ENCODE measurements around the gene CACNA1C.

DNA sequence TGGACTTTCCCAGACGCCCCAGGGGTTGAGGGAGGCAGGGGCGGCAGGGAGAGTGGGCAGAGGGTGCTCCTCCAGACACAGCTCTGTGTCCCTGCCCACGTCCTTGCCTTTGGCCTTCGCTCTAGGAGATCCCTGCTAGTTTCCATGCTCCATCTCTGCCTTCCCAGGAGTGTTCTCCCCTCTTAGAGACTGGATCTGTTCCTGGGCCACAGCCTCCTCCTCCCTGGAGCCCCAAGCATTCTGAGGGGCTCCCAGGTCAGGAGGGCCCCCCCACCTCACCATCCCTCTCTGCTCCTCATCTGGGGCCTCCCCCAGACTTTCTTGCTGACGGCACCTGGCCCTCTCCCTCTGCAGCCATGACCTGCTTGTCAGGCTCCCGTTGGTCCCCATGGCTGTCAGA, 526.0 kb downstream of the CACNA1C start:
- TF ChIP-seq, protein P1, sequence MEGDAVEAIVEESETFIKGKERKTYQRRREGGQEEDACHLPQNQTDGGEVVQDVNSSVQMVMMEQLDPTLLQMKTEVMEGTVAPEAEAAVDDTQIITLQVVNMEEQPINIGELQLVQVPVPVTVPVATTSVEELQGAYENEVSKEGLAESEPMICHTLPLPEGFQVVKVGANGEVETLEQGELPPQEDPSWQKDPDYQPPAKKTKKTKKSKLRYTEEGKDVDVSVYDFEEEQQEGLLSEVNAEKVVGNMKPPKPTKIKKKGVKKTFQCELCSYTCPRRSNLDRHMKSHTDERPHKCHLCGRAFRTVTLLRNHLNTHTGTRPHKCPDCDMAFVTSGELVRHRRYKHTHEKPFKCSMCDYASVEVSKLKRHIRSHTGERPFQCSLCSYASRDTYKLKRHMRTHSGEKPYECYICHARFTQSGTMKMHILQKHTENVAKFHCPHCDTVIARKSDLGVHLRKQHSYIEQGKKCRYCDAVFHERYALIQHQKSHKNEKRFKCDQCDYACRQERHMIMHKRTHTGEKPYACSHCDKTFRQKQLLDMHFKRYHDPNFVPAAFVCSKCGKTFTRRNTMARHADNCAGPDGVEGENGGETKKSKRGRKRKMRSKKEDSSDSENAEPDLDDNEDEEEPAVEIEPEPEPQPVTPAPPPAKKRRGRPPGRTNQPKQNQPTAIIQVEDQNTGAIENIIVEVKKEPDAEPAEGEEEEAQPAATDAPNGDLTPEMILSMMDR (conservative IDR thresholded peaks at IDR 0.05 in 1 of 2, IDR thresholded peaks at IDR 0.05 in 1 of 2; ENCODE audit: extremely low read depth in 1 of 2, insufficient read depth in 1 of 2, low read depth in 1 of 2, low read length in 2 of 2), result no peak
- no peak for TF ChIP-seq EZH2 (IDR thresholded peaks at IDR 0.05; ENCODE audit: borderline replicate concordance, low read length)
